ENCODE measurements around the gene PEAK1.

PEAK1 gene

GRCh38 chr15:77111789-77112188 is 308.1 kb downstream of the PEAK1 start:
- DNase-seq (ENCODE audit: low read depth) = no peak
- H3K4me3 ChIP-seq (ENCODE audit: low read depth, low read length) = no peak overlapping the region
- TF ChIP-seq CTCF (IDR thresholded peaks at IDR 0.05; ENCODE audit: control insufficient read depth, extremely low read depth, insufficient read depth) = no peak

- H3K4me3 ChIP-seq (ENCODE audit: low read depth, low read length) = no peak overlapping the region
- peak; percentile 43 for DNase-seq (ENCODE audit: low read depth)
- peak; percentile 84 for TF ChIP-seq CTCF (IDR thresholded peaks at IDR 0.05; ENCODE audit: control insufficient read depth, extremely low read depth, insufficient read depth)
Measured at GRCh38 chr15:77107531-77108355, 312.2 kb downstream of the PEAK1 start.

GRCh38 chr15:77107068-77107467 is 312.8 kb downstream of the PEAK1 start:
- DNase-seq (ENCODE audit: low read depth) = no peak
- H3K4me3 ChIP-seq (ENCODE audit: low read depth, low read length) = no peak overlapping the region
- TF ChIP-seq CTCF (IDR thresholded peaks at IDR 0.05; ENCODE audit: control insufficient read depth, extremely low read depth, insufficient read depth) = no peak

GRCh38 chr15:77104155-77104554 is 315.7 kb downstream of the PEAK1 start:
- H3K4me3 ChIP-seq (ENCODE audit: low read depth, low read length) = no peak overlapping the region
- no peak for DNase-seq (ENCODE audit: low read depth)
- no peak for TF ChIP-seq CTCF (IDR thresholded peaks at IDR 0.05; ENCODE audit: control insufficient read depth, extremely low read depth, insufficient read depth)

- no peak overlapping the region for H3K4me3 ChIP-seq (ENCODE audit: low read depth, low read length)
- no peak for TF ChIP-seq CTCF (IDR thresholded peaks at IDR 0.05; ENCODE audit: control insufficient read depth, extremely low read depth, insufficient read depth)
- DNase-seq (ENCODE audit: low read depth) = no peak
Measured at GRCh38 chr15:77099741-77100463, 320.0 kb downstream of the PEAK1 start.

GRCh38 chr15:77098572-77098971 is 321.3 kb downstream of the PEAK1 start:
- DNase-seq (ENCODE audit: low read depth) = no peak
- TF ChIP-seq CTCF (IDR thresholded peaks at IDR 0.05; ENCODE audit: control insufficient read depth, extremely low read depth, insufficient read depth) = no peak
- no peak overlapping the region for H3K4me3 ChIP-seq (ENCODE audit: low read depth, low read length)
